CD14-positive monocyte (primary cell): ENCODE data around the gene TMPRSS2. TPM values are rescaled to one million over a fixed set of nuclear protein-coding genes. Genes with fewer than 3 reads are reported as not detected.

Experiments used
- DNase-seq, 3 donors: peaks; one replicate each; pipeline ENCODE4 v3.0.0-alpha.2; 2011 to 2022
- H2AFZ ChIP-seq: 2 replicates; pipeline ENCODE4 v1.6.0; 2012; ENCODE audit warnings: mild to moderate bottlenecking, low read depth, low read length, inconsistent platforms; ENCODE audit not compliant: insufficient read depth, poor library complexity, severe bottlenecking
- H3K27ac ChIP-seq, 2 donors: 1 replicate in 1 of 2; 2 replicates in 1 of 2; pipeline ENCODE4 v1.5.1; 2012 to 2013; ENCODE audit warnings: low read length in 2 of 2, control low read depth in 1 of 2, inconsistent platforms in 1 of 2, low read depth in 1 of 2, mild to moderate bottlenecking in 1 of 2
- H3K27me3 ChIP-seq, 2 donors: one replicate each; pipeline versions ENCODE4 v1.6.0 to v1.6.1; 2011 to 2013; ENCODE audit warnings: low read length in 2 of 2; ENCODE audit not compliant: control insufficient read depth in 2 of 2, insufficient read depth in 2 of 2
- H3K36me3 ChIP-seq, 2 donors: replicated peaks in 1 of 2; 1 replicate in 1 of 2; 2 replicates in 1 of 2; pipeline versions ENCODE4 v1.5.1 to v1.6.1; 2012 to 2013; ENCODE audit warnings: low read length in 2 of 2, control low read depth in 1 of 2, inconsistent platforms in 1 of 2, mild to moderate bottlenecking in 1 of 2; ENCODE audit not compliant: insufficient read depth in 2 of 2, control insufficient read depth in 1 of 2
- H3K4me1 ChIP-seq, 2 donors: 1 replicate in 1 of 2; 2 replicates in 1 of 2; pipeline versions ENCODE4 v1.5.1 to v1.6.1; 2012 to 2013; ENCODE audit warnings: low read length in 2 of 2, control low read depth in 1 of 2, inconsistent platforms in 1 of 2, mild to moderate bottlenecking in 1 of 2, moderate library complexity in 1 of 2; ENCODE audit not compliant: insufficient read depth in 2 of 2, control insufficient read depth in 1 of 2
- H3K4me2 ChIP-seq: replicated peaks from 2 replicates; pipeline ENCODE3; 2012; ENCODE audit warnings: low read length, moderate library complexity, mild to moderate bottlenecking; ENCODE audit not compliant: poor library complexity, severe bottlenecking; ENCODE audit errors: extremely low read depth
- H3K4me3 ChIP-seq, 3 experiments: fragments of 200-600 bp in 1 of 3; sonication (generic) in 1 of 3; replicated peaks in 1 of 3; 1 replicate in 2 of 3; 2 replicates in 1 of 3; pipeline ENCODE4 v1.5.1; 2011 to 2013; ENCODE audit warnings: low read length in 3 of 3, mild to moderate bottlenecking in 3 of 3, control low read depth in 2 of 3, low read depth in 2 of 3, inconsistent platforms in 1 of 3, moderate library complexity in 1 of 3
- H3K79me2 ChIP-seq: 2 replicates; pipeline ENCODE4 v1.6.0; 2012; ENCODE audit warnings: mild to moderate bottlenecking, control low read depth, inconsistent platforms, low read length, moderate library complexity; ENCODE audit not compliant: insufficient read depth
- H3K9ac ChIP-seq: 2 replicates; pipeline ENCODE4 v1.6.0; 2017; ENCODE audit warnings: low read length, mild to moderate bottlenecking; ENCODE audit not compliant: insufficient read depth, poor library complexity, severe bottlenecking
- H3K9me3 ChIP-seq, 2 donors: replicated peaks in 1 of 2; 1 replicate in 1 of 2; 2 replicates in 1 of 2; pipeline versions ENCODE4 v1.5.1 to v1.6.1; 2012 to 2013; ENCODE audit warnings: low read length in 2 of 2, control low read depth in 1 of 2; ENCODE audit not compliant: control insufficient read depth in 1 of 2, insufficient read depth in 1 of 2
- H4K20me1 ChIP-seq: 2 replicates; pipeline ENCODE4 v1.6.0; 2012; ENCODE audit warnings: mild to moderate bottlenecking, low read length, control low read depth, moderate library complexity; ENCODE audit not compliant: insufficient read depth
- H3K27ac Mint-ChIP-seq, 7 donors: one replicate each; pipeline ENCODE4 v1.8.0; 2020; ENCODE audit warnings: mild to moderate bottlenecking in 7 of 7, mixed read lengths in 7 of 7, moderate library complexity in 6 of 7, inconsistent platforms in 2 of 7
- H3K27me3 Mint-ChIP-seq, 3 donors: one replicate each; pipeline ENCODE4 v1.8.0; 2021 to 2022; ENCODE audit warnings: low read depth in 3 of 3, mild to moderate bottlenecking in 3 of 3, mixed read lengths in 3 of 3, moderate library complexity in 3 of 3, inconsistent platforms in 1 of 3
- H3K36me3 Mint-ChIP-seq, 2 donors: one replicate each; pipeline ENCODE4 v1.8.0; 2020; ENCODE audit warnings: mixed read lengths in 2 of 2, inconsistent platforms in 1 of 2, mild to moderate bottlenecking in 1 of 2
- H3K4me1 Mint-ChIP-seq: one replicate; pipeline ENCODE4 v1.8.0; 2020; ENCODE audit warnings: mild to moderate bottlenecking, mixed read lengths
- H3K4me3 Mint-ChIP-seq, 2 donors: one replicate each; pipeline ENCODE4 v1.8.0; 2020; ENCODE audit warnings: mild to moderate bottlenecking in 2 of 2, mixed read lengths in 2 of 2, moderate library complexity in 1 of 2
- H3K9me3 Mint-ChIP-seq, 7 donors: one replicate each; pipeline ENCODE4 v1.8.0; 2020 to 2022; ENCODE audit warnings: mixed read lengths in 7 of 7, mild to moderate bottlenecking in 6 of 7, moderate library complexity in 6 of 7, inconsistent platforms in 2 of 7
- CTCF ChIP-seq: fragments of 200-600 bp; IDR thresholded peaks from one replicate; pipeline ENCODE4 v1.8.0; 2022; ENCODE audit warnings: antibody characterized with exemption, mild to moderate bottlenecking
- WGBS: methylation state at CpG from one replicate; pipeline ENCODE4 v1.1.5; 2013; ENCODE audit warnings: missing lambda C conversion rate; ENCODE audit not compliant: insufficient coverage; 5-methylcytosine and 5-hydroxymethylcytosine counted together
- intact Hi-C, 2 donors: fragments of 100-400 bp; cut with micrococcal nuclease; formaldehyde crosslinking; loops; one replicate each; pipeline versions ENCODE4 v1.15.0 to v1.15.1; 2023
- polyA plus RNA-seq, 3 donors: library from polyadenylated mRNA; depleted of rRNA in 1 of 3; unstranded in 2 of 3; stranded (reverse) in 1 of 3; fragments of 300-500 nt in 2 of 3; fragments of >200 nt in 1 of 3; fragmentation: Illumina TruSeq in 2 of 3; gene quantifications; 1 replicate in 2 of 3; 2 replicates in 1 of 3; pipeline ENCODE4 v1.2.3, GENCODE V29; 2012 to 2021

The TMPRSS2 gene
- polyA plus RNA-seq, 3 donors = not detected

- Histone ChIP-seq H3K4me3 (no peak overlapping the region), H4K20me1 (no peaks in the 10 kb centered on the region), H3K4me1 (no peaks in the 10 kb centered on the region), H2AFZ (no peak overlapping the region), H3K27me3 (no peaks in the 10 kb centered on the region), H3K36me3 (no peaks in the 10 kb centered on the region), H3K9me3 (no peaks in the 10 kb centered on the region), H3K79me2 (no peaks in the 10 kb centered on the region), H3K27ac (no peak overlapping the region), H3K9ac (no peak overlapping the region), H3K4me2 (no peak overlapping the region)
- no peaks in the 10 kb centered on the region for H3K36me3 Mint-ChIP-seq
- no peak overlapping the region for H3K27ac Mint-ChIP-seq
- no peak for DNase-seq
- no peak for TF ChIP-seq CTCF
- intact Hi-C loops = no loop called here
- no peaks in the 10 kb centered on the region for H3K9me3 Mint-ChIP-seq
- H3K27me3 Mint-ChIP-seq = peaks cover 8 to 16% (median 15%) of the 10 kb centered on the region in 3 donors
- H3K4me3 Mint-ChIP-seq = no peak overlapping the region
- 36% methylated on average over 5 of the region's 6 CpGs for WGBS
- no peaks in the 10 kb centered on the region for H3K4me1 Mint-ChIP-seq
Observed at GRCh38 chr21:41482301-41482700, 25.7 kb downstream of the TMPRSS2 start.

GRCh38 chr21:41481191-41481590, 26.8 kb downstream of the TMPRSS2 start:
- no peaks in the 10 kb centered on the region for H3K27me3 ChIP-seq
- no peaks in the 10 kb centered on the region for H3K9me3 Mint-ChIP-seq
- intact Hi-C loops = no loop called here

More at GRCh38 chr21:41481191-41481590, 26.8 kb downstream of the TMPRSS2 start:
- H3K36me3 Mint-ChIP-seq = no peaks in the 10 kb centered on the region
- no peak overlapping the region for H3K27ac Mint-ChIP-seq
- H3K36me3 ChIP-seq = no peaks in the 10 kb centered on the region
- no peak overlapping the region for H2AFZ ChIP-seq
- no peaks in the 10 kb centered on the region for H4K20me1 ChIP-seq
- WGBS = 88% methylated on average over 7 of the region's 8 CpGs
- no peaks in the 10 kb centered on the region for H3K4me1 ChIP-seq
- no peaks in the 10 kb centered on the region for H3K9me3 ChIP-seq
- peaks cover 10 to 14% (median 14%) of the 10 kb centered on the region in 3 donors for H3K27me3 Mint-ChIP-seq
- no peak overlapping the region for H3K4me2 ChIP-seq
- H3K79me2 ChIP-seq = no peaks in the 10 kb centered on the region
- no peak for TF ChIP-seq CTCF
- no peak overlapping the region for H3K4me3 ChIP-seq
- H3K27ac ChIP-seq = no peak overlapping the region
- H3K4me1 Mint-ChIP-seq = no peaks in the 10 kb centered on the region
- H3K9ac ChIP-seq = no peak overlapping the region
- no peak overlapping the region for H3K4me3 Mint-ChIP-seq
- DNase-seq = no peak
